DOHH2 (cell line): ENCODE measurements around the gene USP46.
A peak's percentile ranks its signal among the peaks of the same experiment; 100 is the strongest.

Source experiments
- H3F3A ChIP-seq: fragments of 200-600 bp; sonication (generic), shearing (Covaris generic); 2 replicates; pipeline ENCODE4 v1.6.0; 2016; ENCODE audit warnings: antibody characterized with exemption, mild to moderate bottlenecking; ENCODE audit not compliant: control insufficient read depth, insufficient read depth
- H3K27ac ChIP-seq: fragments of 200-600 bp; sonication (generic); 2 replicates; pipeline ENCODE4 v1.5.1; 2014; ENCODE audit warnings: low read depth, mild to moderate bottlenecking, low read length, moderate library complexity
- H3K27me3 ChIP-seq: fragments of 200-600 bp; sonication (generic); 2 replicates; pipeline ENCODE4 v1.6.1; 2014; ENCODE audit warnings: mild to moderate bottlenecking, low read length, mixed read lengths; ENCODE audit not compliant: control insufficient read depth
- H3K36me3 ChIP-seq: fragments of 200-600 bp; sonication (generic); 2 replicates; pipeline ENCODE4 v1.6.1; 2014; ENCODE audit warnings: mild to moderate bottlenecking, low read length, moderate library complexity, mixed read lengths; ENCODE audit not compliant: control insufficient read depth
- H3K4me1 ChIP-seq: fragments of 200-600 bp; sonication (generic); 2 replicates; pipeline ENCODE4 v1.6.1; 2014; ENCODE audit warnings: mild to moderate bottlenecking, low read length, mixed read lengths; ENCODE audit not compliant: control insufficient read depth
- H3K4me2 ChIP-seq: fragments of 200-600 bp; sonication (generic); 2 replicates; pipeline ENCODE4 v1.6.0; 2014; ENCODE audit warnings: mild to moderate bottlenecking, low read length, moderate library complexity
- H3K4me3 ChIP-seq: fragments of 200-600 bp; sonication (generic); 2 replicates; pipeline ENCODE4 v1.5.1; 2014; ENCODE audit warnings: mild to moderate bottlenecking, low read length, mixed read lengths
- H3K79me2 ChIP-seq: fragments of 200-600 bp; sonication (generic); 2 replicates; pipeline ENCODE4 v1.6.1; 2014; ENCODE audit warnings: mild to moderate bottlenecking, low read length, mixed read lengths; ENCODE audit not compliant: control insufficient read depth
- H3K9me2 ChIP-seq: fragments of 200-600 bp; sonication (generic); replicated peaks from 2 replicates; pipeline ENCODE4 v1.6.1; 2014; ENCODE audit warnings: mild to moderate bottlenecking, low read length, mixed read lengths; ENCODE audit not compliant: control insufficient read depth
- H3K9me3 ChIP-seq: fragments of 200-600 bp; sonication (generic); 2 replicates; pipeline ENCODE4 v1.6.1; 2014; ENCODE audit warnings: antibody characterized with exemption, low read length, mixed read lengths; ENCODE audit not compliant: control insufficient read depth, insufficient read depth
- H4K20me1 ChIP-seq: fragments of 200-600 bp; sonication (generic); 2 replicates; pipeline ENCODE4 v1.6.0; 2014; ENCODE audit warnings: low read depth, mild to moderate bottlenecking, antibody characterized with exemption, low read length, moderate library complexity; ENCODE audit not compliant: control insufficient read depth, insufficient read depth
- EZH2phosphoT487 ChIP-seq: fragments of 200-600 bp; sonication (generic); IDR thresholded peaks from 2 replicates; pipeline ENCODE4 v1.6.1; 2017; ENCODE audit warnings: borderline replicate concordance, mild to moderate bottlenecking, antibody characterized with exemption, low read length, moderate library complexity, mixed read lengths
- TF ChIP-seq, protein P1 (sequence below): fragments of 200-600 bp; sonication (generic); IDR thresholded peaks from one replicate; pipeline ENCODE4 v1.5.1; 2014; ENCODE audit warnings: antibody characterized with exemption, mild to moderate bottlenecking, low read depth, low read length; ENCODE audit not compliant: poor library complexity, severe bottlenecking

USP46 gene

DNA sequence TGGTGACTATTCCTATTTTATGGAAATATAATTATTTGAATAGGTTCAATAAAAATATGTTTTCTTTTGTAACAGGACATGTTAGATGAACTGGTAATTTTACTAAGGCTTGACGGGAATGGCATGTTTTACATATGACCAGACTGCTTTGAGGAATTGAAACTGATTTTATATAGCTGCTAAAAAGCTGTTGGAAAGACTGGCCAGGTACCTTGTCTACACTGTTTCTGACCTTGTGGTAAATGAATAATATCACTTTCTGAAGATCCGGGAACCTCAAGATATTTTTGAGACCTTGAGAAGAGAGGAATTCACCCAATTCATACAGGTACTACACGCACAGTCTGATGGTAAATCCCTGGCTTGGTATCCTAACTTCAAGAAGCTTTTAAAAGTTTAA, 42.1 kb upstream of the USP46 start:
- no peaks in the 10 kb centered on the region for H3K9me3 ChIP-seq
- no peaks in the 10 kb centered on the region for H3K79me2 ChIP-seq
- H3K36me3 ChIP-seq: no peaks in the 10 kb centered on the region; the same call in 1 of the 2 replicates
- peak overlapping the region; percentile 57 for H3K27ac ChIP-seq
- TF ChIP-seq EZH2phosphoT487: no peak
- TF ChIP-seq, protein P1, sequence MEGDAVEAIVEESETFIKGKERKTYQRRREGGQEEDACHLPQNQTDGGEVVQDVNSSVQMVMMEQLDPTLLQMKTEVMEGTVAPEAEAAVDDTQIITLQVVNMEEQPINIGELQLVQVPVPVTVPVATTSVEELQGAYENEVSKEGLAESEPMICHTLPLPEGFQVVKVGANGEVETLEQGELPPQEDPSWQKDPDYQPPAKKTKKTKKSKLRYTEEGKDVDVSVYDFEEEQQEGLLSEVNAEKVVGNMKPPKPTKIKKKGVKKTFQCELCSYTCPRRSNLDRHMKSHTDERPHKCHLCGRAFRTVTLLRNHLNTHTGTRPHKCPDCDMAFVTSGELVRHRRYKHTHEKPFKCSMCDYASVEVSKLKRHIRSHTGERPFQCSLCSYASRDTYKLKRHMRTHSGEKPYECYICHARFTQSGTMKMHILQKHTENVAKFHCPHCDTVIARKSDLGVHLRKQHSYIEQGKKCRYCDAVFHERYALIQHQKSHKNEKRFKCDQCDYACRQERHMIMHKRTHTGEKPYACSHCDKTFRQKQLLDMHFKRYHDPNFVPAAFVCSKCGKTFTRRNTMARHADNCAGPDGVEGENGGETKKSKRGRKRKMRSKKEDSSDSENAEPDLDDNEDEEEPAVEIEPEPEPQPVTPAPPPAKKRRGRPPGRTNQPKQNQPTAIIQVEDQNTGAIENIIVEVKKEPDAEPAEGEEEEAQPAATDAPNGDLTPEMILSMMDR: no peak
- no peaks in the 10 kb centered on the region for H4K20me1 ChIP-seq
- no peaks in the 10 kb centered on the region for H3K9me2 ChIP-seq
- H3K27me3 ChIP-seq: no peaks in the 10 kb centered on the region
- H3K4me3 ChIP-seq: peak overlapping the region; percentile 37
- peaks cover 13% of the 10 kb centered on the region for H3F3A ChIP-seq
- peaks cover 37% of the 10 kb centered on the region for H3K4me1 ChIP-seq
- H3K4me2 ChIP-seq: peak overlapping the region; percentile 61

DNA sequence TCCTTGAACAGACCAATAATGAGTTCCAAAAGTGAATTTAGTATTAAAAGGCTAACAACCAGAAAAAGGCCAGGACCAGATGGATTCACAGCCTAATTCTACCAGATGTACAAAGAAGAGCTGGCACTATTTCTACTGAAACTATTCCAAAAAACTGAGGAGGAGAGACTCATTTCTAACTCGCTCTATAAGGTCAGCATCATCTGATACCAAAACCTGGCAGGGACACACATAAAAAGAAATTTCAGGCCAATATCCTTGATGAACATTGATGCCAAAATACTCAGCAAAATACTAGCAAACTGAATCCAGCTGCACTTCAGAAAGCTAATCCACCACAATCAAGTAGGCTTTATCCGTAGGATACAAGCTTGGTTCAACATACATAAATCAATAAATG, 35.8 kb upstream of the USP46 start:
- Histone ChIP-seq H3K4me1 (peaks cover 4% of the 10 kb centered on the region), H3K79me2 (no peaks in the 10 kb centered on the region), H3K27me3 (no peaks in the 10 kb centered on the region), H3K9me3 (peaks cover 3% of the 10 kb centered on the region; the same call in 1 of the 2 replicates), H3K36me3 (no peaks in the 10 kb centered on the region), H4K20me1 (no peaks in the 10 kb centered on the region), H3K9me2 (no peaks in the 10 kb centered on the region), H3K4me2 (no peak overlapping the region), H3K4me3 (no peak overlapping the region), H3K27ac (no peak overlapping the region), H3F3A (peaks cover 3% of the 10 kb centered on the region; the same call in 1 of the 2 replicates)
- TF ChIP-seq, protein P1: no peak
- TF ChIP-seq EZH2phosphoT487: no peak

DNA sequence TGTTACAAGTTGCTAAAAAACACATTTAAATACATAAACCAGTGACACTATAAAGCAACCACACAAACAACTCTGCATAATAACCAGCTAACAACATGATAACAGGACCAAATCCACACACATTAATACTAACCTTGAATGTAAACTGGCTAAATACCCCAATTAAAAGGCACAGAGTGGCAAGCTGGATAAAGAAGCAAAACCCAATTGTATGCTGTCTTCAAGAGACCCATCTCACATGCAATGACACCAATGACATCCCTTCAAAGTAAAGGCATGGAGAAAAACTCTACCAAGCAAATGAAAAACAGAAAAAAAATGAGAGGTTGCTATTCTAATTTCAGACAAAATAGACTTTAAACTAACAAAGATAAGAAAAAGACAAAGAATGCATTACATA, 34.4 kb upstream of the USP46 start:
- TF ChIP-seq, protein P1: no peak
- TF ChIP-seq EZH2phosphoT487: no peak
- Histone ChIP-seq H3K27ac (no peak overlapping the region), H3K4me2 (no peak overlapping the region)

DNA sequence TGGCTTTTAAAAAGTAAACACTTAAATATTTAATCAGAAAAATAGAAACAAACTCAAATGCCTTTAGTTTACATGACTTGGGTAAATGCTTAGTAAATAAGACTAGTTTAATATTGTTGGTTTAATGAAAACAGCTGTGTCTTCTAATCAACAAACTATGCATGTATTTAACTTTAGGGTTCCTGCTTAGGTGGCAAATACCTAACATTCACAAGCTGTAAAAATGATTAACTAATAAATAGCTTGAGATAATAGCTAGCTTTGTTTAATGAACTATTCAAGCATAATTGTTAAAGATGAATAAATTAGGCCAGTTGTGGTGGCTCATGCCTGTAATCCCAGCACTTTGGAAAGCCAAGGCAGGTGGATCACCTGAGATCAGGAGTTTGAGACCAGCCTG, 30.0 kb upstream of the USP46 start:
- peaks cover 3% of the 10 kb centered on the region; the same call in 1 of the 2 replicates for H3K9me3 ChIP-seq
- no peaks in the 10 kb centered on the region for H3K36me3 ChIP-seq
- H3K9me2 ChIP-seq: no peaks in the 10 kb centered on the region
- no peaks in the 10 kb centered on the region for H4K20me1 ChIP-seq
- H3K79me2 ChIP-seq: no peaks in the 10 kb centered on the region
- no peak overlapping the region for H3K27ac ChIP-seq
- TF ChIP-seq, protein P1: no peak
- TF ChIP-seq EZH2phosphoT487: no peak
- no peaks in the 10 kb centered on the region for H3K27me3 ChIP-seq
- no peak overlapping the region for H3K4me2 ChIP-seq
- no peaks in the 10 kb centered on the region for H3K4me1 ChIP-seq
- no peak overlapping the region for H3K4me3 ChIP-seq
- H3F3A ChIP-seq: no peaks in the 10 kb centered on the region

More for the DNA sequence above, 34.4 kb upstream of the USP46 start:
- Histone ChIP-seq H3K79me2 (no peaks in the 10 kb centered on the region), H4K20me1 (no peaks in the 10 kb centered on the region), H3K9me3 (peaks cover 3% of the 10 kb centered on the region; the same call in 1 of the 2 replicates), H3K9me2 (no peaks in the 10 kb centered on the region), H3K4me3 (no peak overlapping the region), H3K36me3 (no peaks in the 10 kb centered on the region), H3K27me3 (no peaks in the 10 kb centered on the region), H3K4me1 (no peaks in the 10 kb centered on the region; the same call in 1 of the 2 replicates), H3F3A (no peaks in the 10 kb centered on the region)
